DND-41 (cell line): ENCODE results near the gene FTSJ3.

ENCODE experiments used
- EZH2 ChIP-seq: IDR thresholded peaks from 3 replicates; pipeline ENCODE4 v1.6.1; 2012; ENCODE audit warnings: borderline replicate concordance, low read depth, mild to moderate bottlenecking, moderate library complexity, low read length, inconsistent platforms; ENCODE audit not compliant: severe bottlenecking
- TF ChIP-seq, protein P1 (sequence below): IDR thresholded peaks from 2 replicates; pipeline ENCODE4 v1.5.1; 2012; ENCODE audit warnings: borderline replicate concordance, low read length, moderate library complexity, mild to moderate bottlenecking; ENCODE audit not compliant: poor library complexity, severe bottlenecking; ENCODE audit errors: extremely low read depth

DNA sequence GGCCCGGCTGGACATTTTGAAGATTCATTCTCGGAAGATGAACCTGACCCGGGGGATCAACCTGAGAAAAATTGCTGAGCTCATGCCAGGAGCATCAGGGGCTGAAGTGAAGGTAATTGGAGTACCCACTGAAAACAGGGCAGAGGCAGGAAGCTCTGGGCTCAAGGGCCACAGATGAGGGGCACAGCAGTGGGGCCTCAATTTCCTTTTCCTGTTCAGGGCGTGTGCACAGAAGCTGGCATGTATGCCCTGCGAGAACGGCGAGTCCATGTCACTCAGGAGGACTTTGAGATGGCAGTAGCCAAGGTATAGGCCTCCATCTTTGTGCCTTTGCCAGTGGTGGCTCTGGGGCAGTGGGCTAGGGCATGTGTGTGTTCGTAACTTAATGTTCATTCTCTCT is 4.0 kb upstream of the FTSJ3 start:
- TF ChIP-seq, protein P1, sequence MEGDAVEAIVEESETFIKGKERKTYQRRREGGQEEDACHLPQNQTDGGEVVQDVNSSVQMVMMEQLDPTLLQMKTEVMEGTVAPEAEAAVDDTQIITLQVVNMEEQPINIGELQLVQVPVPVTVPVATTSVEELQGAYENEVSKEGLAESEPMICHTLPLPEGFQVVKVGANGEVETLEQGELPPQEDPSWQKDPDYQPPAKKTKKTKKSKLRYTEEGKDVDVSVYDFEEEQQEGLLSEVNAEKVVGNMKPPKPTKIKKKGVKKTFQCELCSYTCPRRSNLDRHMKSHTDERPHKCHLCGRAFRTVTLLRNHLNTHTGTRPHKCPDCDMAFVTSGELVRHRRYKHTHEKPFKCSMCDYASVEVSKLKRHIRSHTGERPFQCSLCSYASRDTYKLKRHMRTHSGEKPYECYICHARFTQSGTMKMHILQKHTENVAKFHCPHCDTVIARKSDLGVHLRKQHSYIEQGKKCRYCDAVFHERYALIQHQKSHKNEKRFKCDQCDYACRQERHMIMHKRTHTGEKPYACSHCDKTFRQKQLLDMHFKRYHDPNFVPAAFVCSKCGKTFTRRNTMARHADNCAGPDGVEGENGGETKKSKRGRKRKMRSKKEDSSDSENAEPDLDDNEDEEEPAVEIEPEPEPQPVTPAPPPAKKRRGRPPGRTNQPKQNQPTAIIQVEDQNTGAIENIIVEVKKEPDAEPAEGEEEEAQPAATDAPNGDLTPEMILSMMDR = no peak
- no peak for TF ChIP-seq EZH2
